ENCODE measurements around the gene CTU2.
"Not testable (repeated sequence)": the region's sequence is repeated elsewhere in the genome, so short reads cannot be mapped to it uniquely, and the experiment has no call there.

The CTU2 gene

DNA sequence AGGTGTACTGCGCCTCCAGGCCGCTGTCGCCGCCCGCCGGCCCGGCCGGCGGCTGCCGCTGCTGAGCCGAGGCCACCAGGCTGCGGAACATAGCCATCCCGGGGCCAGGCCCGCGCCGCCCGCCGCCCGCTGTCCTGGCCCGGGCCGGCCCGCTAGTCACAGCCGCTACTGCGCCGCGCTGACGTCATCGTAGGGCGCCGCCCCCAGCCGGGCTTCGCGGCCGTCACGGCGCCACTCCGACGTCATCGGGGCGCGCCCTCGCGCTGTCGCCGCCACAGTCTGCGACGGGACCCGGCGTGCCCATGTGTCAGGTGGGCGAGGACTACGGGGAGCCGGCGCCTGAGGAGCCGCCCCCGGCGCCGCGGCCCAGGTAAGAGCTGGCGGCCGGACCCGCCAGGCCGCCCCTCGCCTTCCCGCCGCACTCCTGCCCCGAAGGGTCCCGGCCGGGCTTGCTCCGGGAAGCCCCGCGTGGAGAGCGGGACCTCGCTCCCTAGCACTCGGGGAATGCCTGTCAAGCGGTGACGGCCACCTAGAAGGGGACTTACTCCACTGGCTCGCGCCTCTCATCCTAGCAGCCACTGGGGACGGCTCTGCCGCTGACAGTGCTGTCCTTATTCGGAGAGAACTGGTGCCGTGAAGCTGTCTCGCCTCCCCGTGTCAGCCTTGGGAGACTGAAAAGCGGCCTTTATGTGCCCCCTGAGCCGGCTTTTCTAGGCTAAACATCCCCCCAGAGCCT lies at the start of gene CTU2, which contains the start of gene RNF166:
Gene CTU2 (plus strand): TSS at position 275 of the 736 bp plus-strand sequence. CDS start 28 bp downstream, at position 303.
Gene RNF166 (minus strand): TSS at position 180 of the 736 bp plus-strand sequence. CDS start 83 bp downstream, at position 97.
- peak; percentile 83 for DNase-seq (ENCODE audit: low spot score)

- DNase-seq (ENCODE audit: low spot score), result no peak
Observed at GRCh38 chr16:88657371-88657770, 48.9 kb upstream of the CTU2 start.

DNA sequence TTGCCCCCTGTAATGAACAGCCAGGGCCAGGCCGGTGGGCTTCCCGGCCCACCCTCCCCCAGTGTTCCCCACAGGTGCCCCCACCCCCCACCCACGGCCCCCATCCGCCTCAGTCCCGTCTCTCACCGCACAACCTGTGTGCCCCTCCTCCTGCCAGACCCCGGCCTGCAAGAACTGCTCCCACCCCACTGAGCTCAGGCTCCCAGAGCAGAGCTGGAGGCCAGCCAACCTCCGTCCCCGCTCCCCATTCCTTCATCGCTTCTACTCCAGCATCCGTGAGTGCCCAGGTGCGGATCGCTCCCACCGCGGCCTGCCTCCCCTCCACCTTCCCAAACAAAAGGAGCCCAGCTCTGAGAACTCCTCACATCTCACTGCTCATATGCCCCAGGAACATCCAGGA lies 47.6 kb upstream of the CTU2 start:
- no peak for DNase-seq (ENCODE audit: low spot score)

GRCh38 chr16:88659160-88659559 lies 47.1 kb upstream of the CTU2 start:
- DNase-seq (ENCODE audit: low spot score), result no peak

DNA sequence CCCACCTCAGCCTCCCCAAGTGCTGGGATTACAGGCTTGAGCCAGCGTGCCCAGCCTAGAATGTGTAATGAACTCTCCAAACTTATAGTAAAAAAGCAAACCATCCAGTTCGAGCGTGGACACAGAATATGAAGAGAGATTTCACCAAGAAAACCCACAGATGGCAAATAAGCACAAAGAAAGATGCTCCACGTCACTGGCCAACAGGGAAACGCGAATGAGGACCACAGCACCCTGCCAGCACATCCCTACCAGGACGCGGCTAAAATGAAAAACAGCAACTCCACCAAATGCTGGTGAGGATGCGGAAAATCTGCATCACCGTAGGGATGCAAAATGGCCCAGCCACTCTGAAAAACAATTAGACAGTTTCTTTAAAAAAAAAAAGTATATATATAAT lies 44.8 kb upstream of the CTU2 start:
- no peak for DNase-seq (ENCODE audit: low spot score)

DNA sequence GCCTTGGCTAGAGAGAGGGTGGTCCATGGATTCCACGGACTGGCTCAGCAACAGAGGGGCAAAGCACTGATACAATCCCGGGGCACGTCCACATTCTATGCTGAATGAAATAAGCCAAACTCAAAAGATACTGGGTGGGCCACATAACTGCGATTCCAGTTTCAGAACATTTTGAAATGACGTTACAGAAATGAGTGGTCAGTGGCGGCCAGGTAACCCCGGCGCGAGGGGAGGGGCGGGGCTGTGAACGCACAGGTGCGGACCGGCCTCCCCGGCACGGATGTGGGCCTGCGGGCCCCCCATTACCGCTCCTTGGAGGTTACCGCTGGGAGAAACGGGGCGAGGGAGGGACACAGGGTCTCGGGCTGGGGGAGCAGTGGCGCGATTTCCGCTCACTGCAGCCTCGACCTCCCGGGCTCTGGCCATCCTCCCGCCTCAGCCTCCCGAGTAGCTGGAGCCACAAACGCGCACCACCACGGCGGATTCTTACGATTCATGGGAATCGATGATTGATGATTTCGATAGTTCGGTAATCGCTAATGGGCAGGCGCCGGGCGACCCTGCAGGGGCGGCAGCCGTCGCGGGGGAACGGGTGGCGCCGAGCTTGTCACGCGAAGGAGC lies 44.0 kb upstream of the CTU2 start:
- DNase-seq (ENCODE audit: low spot score), result no peak

DNA sequence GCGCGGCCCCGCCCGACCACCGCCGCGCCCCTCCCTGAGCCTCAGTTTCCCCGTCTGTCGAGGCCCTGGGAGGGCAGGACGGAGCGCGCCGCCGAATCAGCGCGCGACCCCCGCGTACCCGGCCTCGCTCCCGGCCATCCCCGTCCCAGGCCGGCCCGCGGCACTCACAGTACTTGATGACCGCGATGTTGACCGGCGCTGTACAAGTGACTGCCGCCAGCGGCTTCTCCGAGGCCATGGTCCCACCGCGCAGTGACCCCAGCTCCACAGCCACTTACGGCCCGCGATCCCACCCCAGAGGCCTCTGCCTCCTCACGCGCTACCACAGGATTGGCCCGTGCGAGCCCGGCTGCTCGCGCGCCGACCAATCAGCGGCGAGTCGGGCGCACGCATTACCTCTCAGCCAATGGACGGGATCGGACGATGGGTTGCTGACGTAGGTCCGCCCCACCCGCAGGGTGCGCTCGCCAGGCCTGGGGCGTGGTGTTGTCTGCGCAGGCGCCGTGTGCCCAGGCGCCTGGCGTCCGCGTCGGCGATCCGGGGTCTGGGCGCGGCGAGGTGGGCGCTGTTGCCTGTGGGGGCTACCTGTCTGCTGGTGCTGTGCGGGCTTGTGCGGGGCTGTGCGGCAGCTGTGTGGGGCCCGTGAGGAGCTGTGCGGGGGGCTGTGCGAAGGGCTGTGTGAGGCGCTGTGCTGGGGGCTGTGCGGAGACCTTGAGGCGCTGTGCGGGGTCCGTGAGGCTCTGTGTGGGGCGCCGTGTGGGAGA lies 43.3 kb upstream of the CTU2 start, which contains the start of gene MVD:
Gene MVD (minus strand): TSS at position 249 of the 764 bp plus-strand sequence. CDS start 11 bp downstream, at position 238.
- DNase-seq (ENCODE audit: low spot score), result peak; percentile 96

GRCh38 chr16:88665148-88665547 lies 41.2 kb upstream of the CTU2 start:
- DNase-seq (ENCODE audit: low spot score), result no peak

DNA sequence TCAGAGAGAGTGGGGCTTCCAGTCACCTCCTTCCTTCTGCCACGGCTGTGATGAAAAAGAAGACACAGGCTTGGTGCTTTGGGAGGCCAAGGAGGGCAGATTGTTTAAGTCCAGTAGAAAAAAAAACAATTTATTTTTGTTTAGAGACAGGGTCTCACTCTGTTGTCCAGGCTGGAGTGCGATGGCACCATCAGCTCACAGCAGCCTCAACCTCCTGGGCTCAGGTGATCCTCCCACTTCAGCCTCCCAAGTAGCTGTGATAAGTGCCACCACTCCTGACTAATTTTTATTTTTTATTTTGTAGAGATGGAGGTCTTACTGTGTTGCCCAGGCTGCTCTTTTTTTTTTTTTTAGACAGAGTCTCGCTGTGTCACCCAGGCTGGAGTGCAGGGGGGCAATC lies 40.7 kb upstream of the CTU2 start:
- no peak for DNase-seq (ENCODE audit: low spot score)

DNA sequence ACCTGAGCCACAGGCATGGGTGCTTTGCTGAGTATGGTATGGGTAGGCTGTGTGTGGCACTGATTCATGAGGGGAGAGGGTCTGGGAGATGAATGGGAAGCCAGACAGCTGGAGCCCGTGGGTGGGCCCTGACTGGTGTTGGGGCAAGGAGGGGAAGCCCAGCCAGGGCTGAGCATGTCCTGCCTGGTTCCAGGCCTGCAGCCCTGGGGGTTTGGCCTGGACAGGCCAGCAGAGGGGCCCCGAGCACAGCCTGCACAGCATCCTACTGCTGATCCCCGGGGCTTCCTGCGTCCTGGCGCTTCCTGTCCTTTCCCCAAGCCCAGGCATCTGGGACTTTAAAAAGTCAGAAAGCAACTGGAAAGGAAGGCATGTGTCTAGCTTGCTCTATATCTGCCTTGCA lies 38.8 kb upstream of the CTU2 start:
- no peak for DNase-seq (ENCODE audit: low spot score)

- not testable (repeated sequence) for DNase-seq (ENCODE audit: low spot score)
Observed at GRCh38 chr16:88669493-88669892, 36.8 kb upstream of the CTU2 start.

GRCh38 chr16:88669980-88670379 lies 36.3 kb upstream of the CTU2 start:
- no peak for DNase-seq (ENCODE audit: low spot score)

DNA sequence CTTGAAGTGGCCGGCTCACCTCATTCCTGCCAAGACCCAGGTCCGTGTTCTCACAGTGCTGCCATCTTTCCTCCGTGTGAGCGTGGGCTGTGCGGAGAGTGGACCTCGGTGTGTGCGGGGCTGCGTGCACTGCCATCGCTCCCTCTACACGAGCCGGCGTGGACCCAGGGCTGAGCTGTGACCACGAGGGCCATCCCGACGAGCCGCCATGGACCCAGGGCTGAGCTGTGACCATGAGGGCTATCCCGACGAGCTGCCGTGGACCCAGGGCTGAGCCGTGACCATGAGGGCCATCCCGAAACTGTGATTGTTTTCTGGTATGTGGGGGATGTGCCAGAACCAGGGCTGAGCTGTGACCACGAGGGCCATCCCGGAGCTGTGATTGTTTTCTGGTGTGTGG lies 34.5 kb upstream of the CTU2 start:
- DNase-seq (ENCODE audit: low spot score), result no peak

DNA sequence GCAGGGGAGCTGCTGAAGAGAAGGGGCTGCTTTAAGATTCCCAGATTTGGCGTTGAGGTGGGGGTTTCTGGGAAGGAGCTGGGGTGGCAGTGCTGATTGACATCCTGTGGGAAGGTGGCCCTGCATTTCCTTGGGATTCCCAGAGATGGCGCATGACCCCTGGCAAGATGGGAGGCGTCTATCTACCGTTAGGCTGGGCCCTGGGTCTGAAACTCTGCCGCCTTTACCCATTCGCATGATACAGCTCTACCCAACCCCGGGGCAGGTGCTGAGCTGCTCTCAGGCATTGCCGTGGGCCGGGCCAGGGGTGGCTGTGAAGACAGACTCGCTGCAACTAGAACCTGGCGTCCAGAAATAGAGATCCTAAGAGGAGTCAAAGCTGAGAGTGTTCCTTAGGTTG lies 33.5 kb upstream of the CTU2 start:
- no peak for DNase-seq (ENCODE audit: low spot score)

DNA sequence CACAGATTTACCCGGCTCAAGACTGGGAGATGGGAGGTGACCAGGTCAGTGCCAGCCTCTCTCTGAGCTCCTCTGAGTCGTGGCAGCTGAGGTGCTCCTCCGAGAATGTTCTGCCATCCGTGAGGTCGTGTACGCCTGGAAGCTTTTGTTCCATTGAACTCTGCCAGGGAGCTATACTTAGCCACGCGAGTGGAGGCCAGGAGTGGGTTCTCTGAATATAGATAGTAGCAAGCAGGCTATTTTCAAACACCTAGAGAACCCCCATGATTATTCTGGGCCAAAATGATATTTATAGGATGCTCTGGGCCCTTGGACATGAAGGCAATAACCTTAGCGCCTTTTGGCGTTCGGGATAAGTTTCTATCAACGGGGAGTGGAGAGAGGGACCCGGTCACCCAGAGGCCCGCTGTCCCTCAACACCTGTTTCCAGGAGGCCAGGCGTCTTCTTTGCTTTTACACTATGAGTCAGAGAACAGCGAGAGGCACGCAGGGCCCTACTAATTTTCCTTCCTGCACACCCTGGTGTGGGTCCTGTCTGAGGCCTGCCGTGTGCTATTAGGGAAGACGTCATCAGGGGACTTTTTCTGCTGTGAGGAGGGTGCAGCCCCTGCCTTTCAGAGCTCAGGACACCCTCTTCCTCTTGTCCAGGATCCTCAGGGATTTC lies 32.5 kb upstream of the CTU2 start:
- no peak for DNase-seq (ENCODE audit: low spot score)

DNA sequence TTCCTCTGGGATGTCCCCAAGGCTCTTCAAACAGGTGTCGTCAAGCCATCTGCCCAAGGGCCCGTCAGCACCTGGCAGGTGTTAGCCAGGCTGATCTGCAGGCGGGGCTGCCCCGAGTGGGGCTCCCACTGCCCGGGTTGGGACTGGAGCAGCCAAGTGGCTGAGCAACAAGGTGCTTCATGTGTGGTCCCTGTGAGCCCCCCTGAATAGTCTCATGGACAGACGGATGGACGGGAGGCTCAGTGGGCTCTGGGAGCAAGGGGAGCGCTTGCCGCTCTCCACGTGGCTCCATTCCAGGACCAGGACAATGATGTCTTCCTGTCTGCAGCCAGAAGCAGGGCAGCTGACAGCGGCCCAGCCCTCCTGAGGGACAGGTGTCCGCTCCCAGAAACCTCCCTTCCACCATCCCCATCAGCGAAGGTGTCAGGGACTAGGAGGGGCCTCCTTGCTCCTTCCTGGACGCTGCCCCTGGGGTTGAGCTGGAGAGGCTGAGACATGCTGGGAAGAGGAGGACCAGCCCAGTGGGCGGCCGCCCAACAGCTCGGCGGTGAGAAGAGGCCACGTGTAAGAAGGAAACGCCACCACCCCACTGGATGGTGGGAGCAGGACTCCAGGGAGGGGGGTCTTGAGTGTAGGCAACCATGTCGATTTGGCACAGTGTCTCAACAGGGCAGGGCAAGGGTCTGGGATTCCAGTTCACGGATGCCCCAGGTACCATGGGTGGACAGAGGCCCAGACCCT lies 29.6 kb upstream of the CTU2 start:
- DNase-seq (ENCODE audit: low spot score), result no peak

- DNase-seq (ENCODE audit: low spot score), result no peak
Observed at GRCh38 chr16:88677721-88678120, 28.6 kb upstream of the CTU2 start.

- DNase-seq (ENCODE audit: low spot score), result no peak
Observed at GRCh38 chr16:88678224-88678979, 27.9 kb upstream of the CTU2 start.

DNA sequence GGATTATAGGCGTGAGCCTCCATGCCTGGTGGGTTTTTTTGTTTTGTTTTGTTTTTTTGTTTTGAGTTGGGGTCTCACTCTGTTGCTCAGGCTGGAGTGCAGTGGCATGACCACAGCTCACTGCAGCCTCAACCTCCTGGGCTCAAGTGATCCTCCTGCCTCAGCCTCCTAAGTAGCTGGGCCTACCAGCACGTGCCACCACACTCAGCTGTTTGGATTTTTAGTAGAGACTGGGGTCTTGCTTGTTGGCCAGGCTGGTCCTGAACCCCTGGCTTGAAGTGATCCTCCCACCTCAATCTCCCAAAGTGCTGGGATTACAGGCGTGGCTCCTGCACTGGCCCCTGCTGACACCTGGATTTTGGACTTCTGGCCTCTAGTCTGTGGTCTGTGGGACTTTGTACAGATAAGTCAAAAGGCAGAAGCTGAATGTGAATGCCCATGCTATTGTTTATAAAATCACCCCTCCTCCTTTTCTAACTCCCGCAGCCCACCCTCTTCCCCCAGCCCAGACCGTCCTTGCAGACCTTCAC lies 25.7 kb upstream of the CTU2 start:
- DNase-seq (ENCODE audit: low spot score), result no peak

DNA sequence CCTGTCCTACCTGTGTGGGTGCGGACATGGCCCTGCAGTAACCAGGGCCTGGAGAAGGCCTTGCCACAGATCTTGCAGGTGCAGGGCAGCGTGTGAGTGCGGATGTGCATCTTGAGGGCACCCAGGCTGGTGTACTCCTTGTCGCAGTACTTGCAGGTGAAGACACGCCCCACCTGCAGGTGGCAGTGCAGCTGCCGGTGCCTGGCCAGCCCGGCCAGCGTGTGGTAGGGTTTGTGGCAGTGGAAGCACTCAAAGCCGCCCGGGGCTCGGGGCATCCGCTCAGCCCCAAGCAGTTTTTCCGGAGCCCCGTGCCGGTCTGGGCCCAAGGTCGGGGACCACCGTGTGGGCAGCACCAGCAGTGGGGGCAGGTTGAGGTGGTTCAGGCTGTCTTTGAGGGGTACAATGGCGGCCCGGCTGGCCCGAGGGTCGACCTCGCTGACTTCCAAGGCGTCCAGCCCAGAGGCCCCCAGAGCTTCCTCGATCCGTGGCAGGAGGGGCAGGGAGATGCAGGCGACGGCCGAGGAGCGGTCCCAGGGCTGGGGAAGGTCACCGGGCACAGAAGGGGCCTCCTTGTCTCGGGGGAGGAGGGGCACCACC lies 25.1 kb upstream of the CTU2 start:
- no peak for DNase-seq (ENCODE audit: low spot score)
